OCI-LY1 (cell line): ENCODE data around the gene APLP1.

Experiments used
- H2AFZ ChIP-seq: fragments of 200-600 bp; sonication (generic), shearing (Covaris generic); 2 replicates; pipeline ENCODE4 v1.6.0; 2014; ENCODE audit warnings: antibody characterized with exemption, mild to moderate bottlenecking, low read length
- H3F3A ChIP-seq: fragments of 200-600 bp; sonication (generic), shearing (Covaris generic); 2 replicates; pipeline ENCODE4 v1.6.0; 2014; ENCODE audit warnings: mild to moderate bottlenecking, antibody characterized with exemption, low read length, moderate library complexity; ENCODE audit not compliant: insufficient read depth
- H3K27ac ChIP-seq: fragments of 200-600 bp; sonication (generic); 2 replicates; pipeline ENCODE4 v1.5.1; 2014; ENCODE audit warnings: low read length, mixed run types, mild to moderate bottlenecking, low read depth; ENCODE audit not compliant: poor library complexity, severe bottlenecking
- H3K27me3 ChIP-seq: fragments of 200-600 bp; sonication (generic); 2 replicates; pipeline ENCODE4 v1.6.0; 2014; ENCODE audit warnings: antibody characterized with exemption, mild to moderate bottlenecking, low read length, moderate library complexity; ENCODE audit not compliant: insufficient read depth
- H3K36me3 ChIP-seq: fragments of 200-600 bp; sonication (generic); 2 replicates; pipeline ENCODE4 v1.6.1; 2014; ENCODE audit warnings: mild to moderate bottlenecking, antibody characterized with exemption, low read length, moderate library complexity, mixed read lengths; ENCODE audit not compliant: insufficient read depth
- H3K4me1 ChIP-seq: fragments of 200-600 bp; sonication (generic); 2 replicates; pipeline ENCODE4 v1.5.1; 2014; ENCODE audit warnings: mild to moderate bottlenecking, low read length, moderate library complexity; ENCODE audit not compliant: insufficient read depth, severe bottlenecking
- H3K4me2 ChIP-seq: fragments of 200-600 bp; sonication (generic), shearing (Covaris generic); 2 replicates; pipeline ENCODE4 v1.6.1; 2014; ENCODE audit warnings: low read length
- H3K4me3 ChIP-seq: fragments of 200-600 bp; sonication (generic); 2 replicates; pipeline ENCODE4 v1.5.1; 2014; ENCODE audit warnings: low read length, low read depth, mild to moderate bottlenecking, mixed read lengths; ENCODE audit not compliant: poor library complexity, severe bottlenecking
- H3K79me2 ChIP-seq: fragments of 200-600 bp; shearing (Covaris generic); 2 replicates; pipeline ENCODE4 v1.6.1; 2016; ENCODE audit warnings: mixed run types, low read length, mixed read lengths; ENCODE audit not compliant: insufficient read depth
- H3K9ac ChIP-seq: fragments of 200-600 bp; sonication (generic), shearing (Covaris generic); 2 replicates; pipeline ENCODE4 v1.6.1; 2014; ENCODE audit warnings: mild to moderate bottlenecking, low read length, mixed read lengths
- H3K9me2 ChIP-seq: fragments of 200-600 bp; sonication (generic), shearing (Covaris generic); 2 replicates; pipeline ENCODE4 v1.6.1; 2014; ENCODE audit warnings: low read depth, mild to moderate bottlenecking, low read length, mixed read lengths
- H3K9me3 ChIP-seq: fragments of 200-600 bp; shearing (Covaris generic); 2 replicates; pipeline ENCODE4 v1.6.1; 2014; ENCODE audit warnings: low read length, mixed read lengths
- H4K20me1 ChIP-seq: fragments of 200-600 bp; sonication (generic), shearing (Covaris generic); 2 replicates; pipeline ENCODE4 v1.6.0; 2016; ENCODE audit warnings: mild to moderate bottlenecking, low read length; ENCODE audit not compliant: insufficient read depth
- EZH2 ChIP-seq: fragments of 200-600 bp; sonication (generic), shearing (Covaris generic); IDR thresholded peaks from 2 replicates; pipeline ENCODE4 v1.8.0; 2017; ENCODE audit warnings: borderline replicate concordance, mixed run types, mild to moderate bottlenecking, antibody characterized with exemption, low read length, moderate library complexity, mixed read lengths
- TF ChIP-seq, protein P1 (sequence below): fragments of 200-600 bp; sonication (generic), shearing (Covaris generic); IDR thresholded peaks from 2 replicates; pipeline ENCODE4 v1.5.1; 2017; ENCODE audit warnings: mild to moderate bottlenecking, antibody characterized with exemption, low read length, moderate library complexity, mixed read lengths

Gene APLP1

DNA sequence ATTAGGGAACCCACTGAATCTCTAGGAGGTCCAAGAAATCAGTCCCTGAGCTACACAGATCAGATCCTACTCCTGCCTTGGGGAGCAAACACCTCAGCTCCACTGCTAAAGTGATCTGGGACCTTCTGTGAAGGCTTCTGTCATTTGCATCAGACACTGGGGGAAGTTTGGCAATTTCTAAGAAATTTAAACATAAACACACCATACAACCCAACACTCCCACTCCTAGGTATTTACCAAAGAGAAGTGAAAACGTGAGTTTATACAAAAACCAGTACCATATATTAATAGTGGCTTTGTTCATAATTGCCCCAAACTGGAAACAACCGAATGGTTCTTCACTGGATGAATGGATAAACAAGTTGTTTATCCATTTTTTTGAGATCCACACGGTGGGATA lies 47.1 kb downstream of the APLP1 start:
- Histone ChIP-seq H3K9me2 (no peaks in the 10 kb centered on the region), H3K4me2 (no peak overlapping the region), H2AFZ (no peak overlapping the region), H3K4me3 (no peak overlapping the region), H3K9me3 (no peaks in the 10 kb centered on the region), H3K4me1 (no peaks in the 10 kb centered on the region), H3F3A (no peaks in the 10 kb centered on the region), H3K9ac (no peak overlapping the region), H3K36me3 (no peaks in the 10 kb centered on the region), H3K27me3 (no peaks in the 10 kb centered on the region; the same call in 1 of the 2 replicates), H4K20me1 (no peaks in the 10 kb centered on the region), H3K27ac (no peak overlapping the region), H3K79me2 (no peaks in the 10 kb centered on the region)
- no peak for TF ChIP-seq EZH2
- TF ChIP-seq, protein P1, sequence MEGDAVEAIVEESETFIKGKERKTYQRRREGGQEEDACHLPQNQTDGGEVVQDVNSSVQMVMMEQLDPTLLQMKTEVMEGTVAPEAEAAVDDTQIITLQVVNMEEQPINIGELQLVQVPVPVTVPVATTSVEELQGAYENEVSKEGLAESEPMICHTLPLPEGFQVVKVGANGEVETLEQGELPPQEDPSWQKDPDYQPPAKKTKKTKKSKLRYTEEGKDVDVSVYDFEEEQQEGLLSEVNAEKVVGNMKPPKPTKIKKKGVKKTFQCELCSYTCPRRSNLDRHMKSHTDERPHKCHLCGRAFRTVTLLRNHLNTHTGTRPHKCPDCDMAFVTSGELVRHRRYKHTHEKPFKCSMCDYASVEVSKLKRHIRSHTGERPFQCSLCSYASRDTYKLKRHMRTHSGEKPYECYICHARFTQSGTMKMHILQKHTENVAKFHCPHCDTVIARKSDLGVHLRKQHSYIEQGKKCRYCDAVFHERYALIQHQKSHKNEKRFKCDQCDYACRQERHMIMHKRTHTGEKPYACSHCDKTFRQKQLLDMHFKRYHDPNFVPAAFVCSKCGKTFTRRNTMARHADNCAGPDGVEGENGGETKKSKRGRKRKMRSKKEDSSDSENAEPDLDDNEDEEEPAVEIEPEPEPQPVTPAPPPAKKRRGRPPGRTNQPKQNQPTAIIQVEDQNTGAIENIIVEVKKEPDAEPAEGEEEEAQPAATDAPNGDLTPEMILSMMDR, result no peak

- H3K9me2 ChIP-seq, result no peaks in the 10 kb centered on the region
Observed at GRCh38 chr19:35919306-35919705, 50.9 kb downstream of the APLP1 start.

DNA sequence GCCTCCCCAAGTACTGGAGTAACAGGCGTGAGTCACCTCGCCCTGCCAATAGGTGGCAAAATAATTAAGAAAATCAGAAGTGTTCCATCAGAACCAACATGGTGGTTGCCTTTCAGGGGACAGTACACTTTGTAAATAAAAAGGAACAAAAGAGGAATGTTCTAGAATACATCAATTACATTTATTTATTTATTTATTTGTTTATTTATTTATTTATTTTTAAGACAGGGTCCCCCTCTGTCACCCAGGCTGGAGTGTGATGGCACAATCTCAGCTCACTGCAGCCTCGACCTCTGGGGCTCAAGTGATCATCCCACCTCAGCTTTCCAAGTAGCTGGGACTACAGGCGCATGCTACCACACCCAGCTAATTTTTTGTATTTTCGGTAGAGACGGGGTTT lies 52.6 kb downstream of the APLP1 start:
- Histone ChIP-seq H3K4me1 (no peaks in the 10 kb centered on the region), H3K4me2 (no peak overlapping the region), H3F3A (no peaks in the 10 kb centered on the region), H4K20me1 (no peaks in the 10 kb centered on the region), H3K9ac (no peak overlapping the region), H3K9me3 (0 out of 2 replicates have a peak, but pooled peaks cover 7% of the 10 kb centered on the region), H3K36me3 (no peaks in the 10 kb centered on the region; the same call in 1 of the 2 replicates), H3K4me3 (no peak overlapping the region), H3K9me2 (no peaks in the 10 kb centered on the region), H2AFZ (no peak overlapping the region), H3K27me3 (peaks cover 11% of the 10 kb centered on the region; the same call in 1 of the 2 replicates), H3K79me2 (no peaks in the 10 kb centered on the region), H3K27ac (no peak overlapping the region)
- TF ChIP-seq, protein P1, result no peak
- no peak for TF ChIP-seq EZH2

More at GRCh38 chr19:35919306-35919705, 50.9 kb downstream of the APLP1 start:
- H3K9ac ChIP-seq, result no peak overlapping the region
- H3K4me2 ChIP-seq, result no peak overlapping the region
- no peaks in the 10 kb centered on the region for H3K4me1 ChIP-seq
- no peak overlapping the region for H3K4me3 ChIP-seq
- H3F3A ChIP-seq, result no peaks in the 10 kb centered on the region
- no peaks in the 10 kb centered on the region for H3K36me3 ChIP-seq
- H2AFZ ChIP-seq, result no peak overlapping the region
- H3K9me3 ChIP-seq, result no peaks in the 10 kb centered on the region
- no peak overlapping the region for H3K27ac ChIP-seq
- H4K20me1 ChIP-seq, result no peaks in the 10 kb centered on the region
- no peaks in the 10 kb centered on the region; the same call in 1 of the 2 replicates for H3K27me3 ChIP-seq
- TF ChIP-seq, protein P1, result no peak
- TF ChIP-seq EZH2, result no peak
- H3K79me2 ChIP-seq, result no peaks in the 10 kb centered on the region
